Measurements from ENCODE around the gene TTC39A. TPM values are rescaled to one million over a fixed set of nuclear protein-coding genes. Genes with fewer than 3 reads are reported as not detected.

TTC39A gene
- total RNA-seq, 2 donors from 2014 or later: 0.51 to 0.77 TPM

DNA sequence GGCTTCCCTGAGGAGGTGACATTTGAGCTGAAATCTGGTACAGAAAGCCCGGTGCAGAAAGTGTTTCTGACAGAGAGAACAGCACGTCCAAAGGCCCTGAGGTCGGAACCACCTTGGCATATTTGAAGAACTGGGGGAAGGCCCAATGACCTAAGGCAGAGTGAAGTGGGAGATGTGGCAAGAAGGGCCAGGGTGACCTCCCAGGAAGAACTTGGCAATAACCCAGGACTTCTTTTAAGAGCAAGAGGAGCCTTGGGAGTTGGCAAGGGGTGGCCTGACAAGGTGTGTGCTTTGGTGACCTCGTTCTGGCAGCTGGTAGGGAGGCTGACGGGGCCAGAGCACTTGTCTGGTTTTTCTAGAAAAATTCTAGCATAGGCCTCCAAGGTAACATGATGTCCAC, 23.4 kb downstream of the TTC39A start:
- H3K27ac Mint-ChIP-seq: no peak overlapping the region
- H3K27me3 Mint-ChIP-seq (ENCODE audit: low read depth): no peaks in the 10 kb centered on the region
- no peak for ATAC-seq (replicated peaks in 1 of 2)
- H3K4me3 Mint-ChIP-seq: no peak overlapping the region
- H3K36me3 Mint-ChIP-seq (ENCODE audit: insufficient read depth in 2 of 2): no peaks in the 10 kb centered on the region
- peaks cover 22% of the 10 kb centered on the region for H3K4me1 Mint-ChIP-seq (ENCODE audit: low read depth)
- no peak for DNase-seq
- H3K9me3 Mint-ChIP-seq: no peaks in the 10 kb centered on the region

GRCh38 chr1:51305371-51305823, 25.0 kb downstream of the TTC39A start:
- DNase-seq: no peak
- Mint-ChIP-seq H3K27ac (no peak overlapping the region), H3K27me3 (ENCODE audit: low read depth) (no peaks in the 10 kb centered on the region), H3K36me3 (ENCODE audit: insufficient read depth in 2 of 2) (no peaks in the 10 kb centered on the region), H3K4me3 (no peak overlapping the region), H3K4me1 (ENCODE audit: low read depth) (peaks cover 28% of the 10 kb centered on the region), H3K9me3 (no peaks in the 10 kb centered on the region)
- no peak for ATAC-seq (replicated peaks in 1 of 2)

- Mint-ChIP-seq H3K4me3 (no peak overlapping the region), H3K4me1 (ENCODE audit: low read depth) (peaks cover 28% of the 10 kb centered on the region), H3K27me3 (ENCODE audit: low read depth) (no peaks in the 10 kb centered on the region), H3K36me3 (ENCODE audit: insufficient read depth in 2 of 2) (no peaks in the 10 kb centered on the region), H3K9me3 (no peaks in the 10 kb centered on the region), H3K27ac (no peak overlapping the region)
- ATAC-seq (replicated peaks in 1 of 2) (no peak), DNase-seq (no peak)
These were observed 26.0 kb downstream of the TTC39A start for GRCh38 chr1:51304360-51304759.

GRCh38 chr1:51303751-51304251, 26.6 kb downstream of the TTC39A start:
- H3K36me3 Mint-ChIP-seq (ENCODE audit: insufficient read depth in 2 of 2): no peaks in the 10 kb centered on the region
- peak overlapping the region; percentile 71 for H3K27ac Mint-ChIP-seq
- H3K9me3 Mint-ChIP-seq: no peaks in the 10 kb centered on the region
- H3K4me3 Mint-ChIP-seq: peak overlapping the region in 1 of 2 donors; percentile 24
- DNase-seq: peak in 1 of 2 donors; percentile 34
- peaks cover 28% of the 10 kb centered on the region for H3K4me1 Mint-ChIP-seq (ENCODE audit: low read depth)
- ATAC-seq (replicated peaks in 1 of 2): peak; percentile 43 to 44
- H3K27me3 Mint-ChIP-seq (ENCODE audit: low read depth): no peaks in the 10 kb centered on the region

DNA sequence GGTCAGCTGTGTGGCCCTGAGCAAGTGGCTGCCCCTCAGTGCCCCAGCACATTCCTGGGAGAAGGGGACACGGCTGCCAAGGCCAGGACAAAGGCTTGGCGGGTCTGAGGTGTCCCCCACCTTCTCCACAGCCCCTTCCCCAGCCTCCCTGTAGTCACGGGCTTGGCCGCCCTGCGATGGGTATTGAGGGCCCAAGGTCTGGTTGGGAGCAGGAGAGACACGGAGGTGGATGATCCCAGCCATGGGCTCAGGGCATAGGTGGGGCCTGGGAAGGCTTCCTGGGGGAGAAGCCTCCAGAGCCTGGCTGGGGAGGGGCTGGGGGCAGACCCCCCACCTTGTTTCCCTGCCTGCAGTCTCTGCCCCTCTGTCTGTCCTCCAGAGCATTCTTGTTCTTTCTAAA, 27.0 kb downstream of the TTC39A start:
- ATAC-seq (replicated peaks in 1 of 2) (no peak), DNase-seq (no peak)
- Mint-ChIP-seq H3K36me3 (ENCODE audit: insufficient read depth in 2 of 2) (no peaks in the 10 kb centered on the region), H3K27ac (peak overlapping the region; percentile 71), H3K4me3 (peak overlapping the region in 1 of 2 donors; percentile 24), H3K27me3 (ENCODE audit: low read depth) (no peaks in the 10 kb centered on the region), H3K9me3 (no peaks in the 10 kb centered on the region), H3K4me1 (ENCODE audit: low read depth) (peaks cover 28% of the 10 kb centered on the region)

DNA sequence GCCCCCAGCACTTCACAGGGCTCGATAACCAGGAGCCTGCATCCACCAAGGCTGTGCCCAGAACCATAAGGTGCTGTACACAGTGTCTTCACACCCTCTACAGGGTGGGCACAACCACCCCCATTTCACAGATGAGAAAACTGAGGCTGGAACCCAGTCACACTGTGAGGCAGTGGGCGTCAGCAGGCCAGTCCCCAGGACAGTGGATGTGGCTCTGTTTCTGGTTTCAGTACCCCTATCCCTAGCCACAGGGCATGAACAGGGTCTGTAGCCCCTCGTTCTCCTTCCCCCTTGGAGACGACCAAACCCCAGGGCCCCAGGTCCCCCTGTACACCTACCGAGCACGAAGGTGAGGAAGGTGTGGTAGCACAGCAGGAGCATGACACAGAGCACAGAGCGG, 27.6 kb downstream of the TTC39A start:
- no peaks in the 10 kb centered on the region for H3K9me3 Mint-ChIP-seq
- H3K27ac Mint-ChIP-seq: no peak overlapping the region
- H3K36me3 Mint-ChIP-seq (ENCODE audit: insufficient read depth in 2 of 2): no peaks in the 10 kb centered on the region
- H3K4me1 Mint-ChIP-seq (ENCODE audit: low read depth): peaks cover 31% of the 10 kb centered on the region
- no peak overlapping the region for H3K4me3 Mint-ChIP-seq
- peaks cover 3% of the 10 kb centered on the region for H3K27me3 Mint-ChIP-seq (ENCODE audit: low read depth)
- ATAC-seq (replicated peaks in 1 of 2): no peak
- DNase-seq: no peak

- H3K4me3 Mint-ChIP-seq: no peak overlapping the region
- H3K9me3 Mint-ChIP-seq: no peaks in the 10 kb centered on the region
- H3K36me3 Mint-ChIP-seq (ENCODE audit: insufficient read depth in 2 of 2): no peaks in the 10 kb centered on the region
- DNase-seq: no peak
- peaks cover 36% of the 10 kb centered on the region for H3K4me1 Mint-ChIP-seq (ENCODE audit: low read depth)
- ATAC-seq (replicated peaks in 1 of 2): no peak
- H3K27ac Mint-ChIP-seq: no peak overlapping the region
- peaks cover 8% of the 10 kb centered on the region for H3K27me3 Mint-ChIP-seq (ENCODE audit: low read depth)
These were observed 28.1 kb downstream of the TTC39A start for GRCh38 chr1:51302270-51302669.

DNA sequence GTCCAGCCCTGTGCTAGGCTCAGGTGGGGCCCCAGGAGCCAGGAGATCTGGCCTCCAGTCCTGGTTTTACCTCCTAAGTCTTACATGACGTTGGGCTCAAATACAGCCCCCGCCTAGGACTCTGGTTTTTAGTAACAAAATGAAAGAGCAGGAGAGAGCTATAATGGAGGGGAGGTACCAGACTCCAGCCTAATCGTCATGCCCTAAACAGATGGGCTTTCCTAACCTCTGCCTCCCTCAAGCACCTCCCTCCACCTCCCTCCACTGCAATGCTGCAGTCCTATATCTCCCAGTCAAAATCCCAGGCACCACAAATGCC, 28.6 kb downstream of the TTC39A start:
- Mint-ChIP-seq H3K27ac (no peak overlapping the region), H3K4me3 (no peak overlapping the region), H3K36me3 (ENCODE audit: insufficient read depth in 2 of 2) (no peaks in the 10 kb centered on the region), H3K4me1 (ENCODE audit: low read depth) (peaks cover 41% of the 10 kb centered on the region), H3K27me3 (ENCODE audit: low read depth) (peaks cover 8% of the 10 kb centered on the region), H3K9me3 (no peaks in the 10 kb centered on the region)
- DNase-seq (no peak), ATAC-seq (replicated peaks in 1 of 2) (peak; percentile 14 to 36)

DNA sequence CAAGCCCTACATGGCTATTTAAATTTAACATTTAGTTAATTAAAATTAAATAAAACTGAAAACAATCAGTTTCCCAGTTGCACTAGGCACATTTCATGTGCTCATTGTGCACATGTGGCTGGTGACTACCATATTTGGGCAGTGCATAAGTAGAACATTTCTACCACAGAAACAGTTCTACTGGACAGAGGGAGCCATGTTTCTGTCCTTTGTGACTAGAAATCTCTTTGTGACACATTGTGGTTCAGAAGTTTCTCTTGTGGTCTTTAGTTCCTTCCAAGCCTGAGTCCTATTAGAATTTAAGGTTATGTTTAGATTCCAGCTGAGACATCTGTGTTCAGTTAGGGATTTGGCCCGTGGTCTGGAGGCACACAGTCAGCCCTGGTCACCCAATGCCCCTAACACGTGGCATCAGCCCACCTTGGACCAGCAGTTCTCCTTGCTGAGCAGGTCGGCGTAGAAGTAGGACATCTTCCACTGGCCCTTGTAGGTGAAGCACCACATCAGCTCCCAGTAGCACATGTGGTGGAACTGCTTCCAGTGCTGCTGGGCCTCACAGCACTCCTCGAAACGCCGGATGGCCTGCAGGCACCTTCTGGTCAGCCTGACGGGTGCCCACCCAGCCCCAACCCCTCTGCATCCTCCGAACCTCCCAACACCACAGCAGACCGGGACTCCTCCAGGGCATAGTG, 29.1 kb downstream of the TTC39A start:
- peak; percentile 37 to 47 for ATAC-seq (replicated peaks in 1 of 2)
- Mint-ChIP-seq H3K4me1 (ENCODE audit: low read depth) (peaks cover 46% of the 10 kb centered on the region), H3K9me3 (no peaks in the 10 kb centered on the region), H3K36me3 (ENCODE audit: insufficient read depth in 2 of 2) (no peaks in the 10 kb centered on the region), H3K27me3 (ENCODE audit: low read depth) (peaks cover 8% of the 10 kb centered on the region), H3K4me3 (no peak overlapping the region), H3K27ac (no peak overlapping the region)
- no peak for DNase-seq

- Mint-ChIP-seq H3K27me3 (ENCODE audit: low read depth) (peaks cover 8% of the 10 kb centered on the region), H3K4me3 (no peak overlapping the region), H3K9me3 (no peaks in the 10 kb centered on the region), H3K27ac (no peak overlapping the region), H3K4me1 (ENCODE audit: low read depth) (peaks cover 53% of the 10 kb centered on the region), H3K36me3 (ENCODE audit: insufficient read depth in 2 of 2) (no peaks in the 10 kb centered on the region)
- DNase-seq: no peak
- ATAC-seq (replicated peaks in 1 of 2): no peak
These were observed 30.2 kb downstream of the TTC39A start for GRCh38 chr1:51299981-51300670.

DNA sequence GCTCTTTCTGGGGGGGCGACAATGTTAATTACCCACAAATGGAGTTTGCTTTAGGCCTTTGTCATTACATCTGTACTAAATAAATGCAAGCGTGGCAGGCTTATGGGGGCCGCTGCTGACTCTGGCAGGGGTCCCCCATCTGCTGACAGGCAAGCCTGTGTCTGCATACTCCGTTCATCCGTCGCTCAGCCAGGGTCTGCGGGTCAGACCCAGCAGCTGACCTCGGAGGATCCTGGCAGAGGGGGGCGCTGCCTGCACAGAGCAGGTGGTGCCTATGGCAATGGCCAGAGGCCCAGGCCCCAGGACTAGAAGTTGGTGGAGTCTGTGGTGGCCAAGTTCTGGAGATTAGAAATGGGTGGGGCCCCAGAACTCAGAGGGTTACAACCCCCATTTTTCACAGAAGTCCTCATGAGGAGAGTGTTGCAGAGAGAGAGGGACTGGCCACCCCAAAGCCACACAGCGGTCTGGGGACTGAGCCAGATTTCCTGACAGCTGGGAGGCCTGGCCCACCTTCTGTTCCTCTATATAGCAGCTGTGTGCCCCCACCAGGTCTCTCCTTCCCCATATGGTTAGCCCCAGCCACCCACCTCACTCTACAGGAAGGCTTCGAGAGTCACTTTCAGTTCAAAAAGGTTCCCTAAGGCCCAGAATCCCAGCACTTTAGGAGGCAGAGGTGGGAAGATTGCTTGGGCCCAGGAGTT, 31.0 kb downstream of the TTC39A start:
- no peaks in the 10 kb centered on the region for H3K9me3 Mint-ChIP-seq
- H3K36me3 Mint-ChIP-seq (ENCODE audit: insufficient read depth in 2 of 2): no peaks in the 10 kb centered on the region
- H3K27me3 Mint-ChIP-seq (ENCODE audit: low read depth): peaks cover 8% of the 10 kb centered on the region
- peaks cover 56% of the 10 kb centered on the region for H3K4me1 Mint-ChIP-seq (ENCODE audit: low read depth)
- ATAC-seq (replicated peaks in 1 of 2) (no peak), DNase-seq (no peak)
- no peak overlapping the region for H3K27ac Mint-ChIP-seq
- no peak overlapping the region for H3K4me3 Mint-ChIP-seq

- H3K27ac Mint-ChIP-seq: no peak overlapping the region
- H3K4me1 Mint-ChIP-seq (ENCODE audit: low read depth): peaks cover 47% of the 10 kb centered on the region
- peak overlapping the region in 1 of 2 donors; percentile 5 for H3K4me3 Mint-ChIP-seq
- H3K9me3 Mint-ChIP-seq: no peaks in the 10 kb centered on the region
- no peaks in the 10 kb centered on the region for H3K36me3 Mint-ChIP-seq (ENCODE audit: insufficient read depth in 2 of 2)
- ATAC-seq (replicated peaks in 1 of 2): no peak
- DNase-seq: no peak
- peaks cover 8% of the 10 kb centered on the region for H3K27me3 Mint-ChIP-seq (ENCODE audit: low read depth)
These were observed 32.0 kb downstream of the TTC39A start for GRCh38 chr1:51298322-51298705.

All from activated T-cell treated with anti-CD3 and anti-CD28 coated beads, Interleukin-2, amount 50 U/mL, for 72 hours (primary cell).